Heart right ventricle (tissue), 16 donors: ENCODE results near the gene SMIM11. TPM values are rescaled to one million over a fixed set of nuclear protein-coding genes. Genes with fewer than 3 reads are reported as not detected.

Experiments
- ATAC-seq, 8 donors: fragments of 200-7000 bp; cut with Tn5 transposase; one replicate each; pipeline ENCODE4 v1.9.1; 2020; ENCODE audit warnings: mild to moderate bottlenecking in 8 of 8, moderate library complexity in 8 of 8, moderate number of reproducible peaks in 1 of 8
- DNase-seq, 2 donors: peaks; one replicate each; pipeline ENCODE4 v3.0.0-alpha.2; 2020
- H3K27ac ChIP-seq, 10 donors: fragments of 200-600 bp; sonication (generic) in 2 of 10; one replicate each; pipeline versions ENCODE4 v1.5.0 to v1.8.0; 2020 to 2022; ENCODE audit warnings: mild to moderate bottlenecking in 3 of 10
- H3K27me3 ChIP-seq, 7 donors: fragments of 200-600 bp; one replicate each; pipeline ENCODE4 v1.8.0; 2021 to 2022; ENCODE audit warnings: mild to moderate bottlenecking in 2 of 7
- H3K36me3 ChIP-seq, 9 donors: fragments of 200-600 bp; sonication (generic) in 1 of 9; one replicate each; pipeline versions ENCODE4 v1.5.0 to v1.8.0; 2020 to 2022; ENCODE audit warnings: mild to moderate bottlenecking in 2 of 9
- H3K4me1 ChIP-seq, 9 donors: fragments of 200-600 bp; sonication (generic) in 1 of 9; one replicate each; pipeline versions ENCODE4 v1.5.0 to v1.8.0; 2020 to 2022; ENCODE audit warnings: mild to moderate bottlenecking in 4 of 9
- H3K4me3 ChIP-seq, 10 donors: fragments of 200-600 bp; sonication (generic) in 2 of 10; one replicate each; pipeline versions ENCODE4 v1.5.0 to v1.8.0; 2020 to 2022; ENCODE audit warnings: mild to moderate bottlenecking in 7 of 10, moderate library complexity in 2 of 10
- H3K9me3 ChIP-seq, 11 donors: fragments of 200-600 bp in 10 of 11; sonication (generic) in 2 of 11; one replicate each; pipeline versions ENCODE4 v1.5.0 to v1.8.0; 2013 to 2022; ENCODE audit warnings: mild to moderate bottlenecking in 2 of 11, control low read depth in 1 of 11, moderate library complexity in 1 of 11
- CTCF ChIP-seq, 9 donors: fragments of 200-600 bp; sonication (generic) in 2 of 9; IDR thresholded peaks; one replicate each; pipeline versions ENCODE4 v1.5.0 to v1.8.0; 2021 to 2022; ENCODE audit warnings: antibody characterized with exemption in 9 of 9, mild to moderate bottlenecking in 5 of 9, moderate library complexity in 1 of 9
- WGBS, 2 donors: extraction: QIAGEN DNeasy Blood & Tissue Kit; methylation state at CpG; one replicate each; pipeline ENCODE4 v1.1.7; 2013; ENCODE audit warnings: inconsistent platforms in 1 of 2; 5-methylcytosine and 5-hydroxymethylcytosine counted together
- intact Hi-C, 10 donors: fragments of 100-400 bp; cut with DNase I; formaldehyde crosslinking; loops; one replicate each; pipeline versions ENCODE4 v1.11.1 to v1.14.2; 2022
- polyA plus RNA-seq, 2 donors: library from polyadenylated mRNA; stranded (reverse); fragments of 200-250 nt; gene quantifications; one replicate each; pipeline ENCODE4 v1.2.3, GENCODE V29; 2013
- total RNA-seq, 10 donors: library from RNA; stranded (reverse); fragmentation: NEBNext Ultra II Directional in 3 of 10; extraction: Animal tissue kit (Norgen Biotek cat#: 25700) in 3 of 10; gene quantifications; one replicate each; pipeline versions ENCODE4 v1.2.1 to v1.2.4, GENCODE V29; 2021 to 2023
- donor health status: Arrhythmogenic right ventricular cardiomyopathy.
- donor health status: ischemic (EF 13 %, LVEDD 7.1; RV severe dilation, severe dysfunction).
- donor health status: healthy with polysubstance abuse.
- donor health status: DM: no; HTN: yes; CAD: no.
- donor health status: DM: no; HTN: no; CAD: no.
- donor health status: ischemic (EF 25% LVEDD 6.9; RV normal size, moderate dysfunction).
- donor health status: ischemic (EF 25% LVEDD 5.7; RV mildly dilated, moderate dysfunction).
- donor health status: healthy.
- donor health status: DM: yes; HTN: yes; CAD: no.
- donor health status: Ischemic cardiomyopathy.
- donor health status: ischemic (EF 35%, LVEDD 5.7; RV mildly dilated, moderate dysfunction).
- donor health status: nonischemic (EF 11% LVEDD 7.7; RV severe dilation, severe dysfunction).
- donor health status: DM: yes; HTN: yes; CAD: no.
- donor health status: PGD.
- donor health status: ischemic (EF 29% LVEDD 5.4; RV normal size, mild dysfunction).
- donor health status: nonischemic (EF 23%, LVEDD 6.1; RV moderate dilation, normal function).

SMIM11 gene
- total and polyA plus RNA-seq, 12 donors = 0.80 to 21.4 (median 5.9) TPM

GRCh38 chr21:34337741-34338140, 37.6 kb upstream of the SMIM11 start:
- Histone ChIP-seq H3K9me3 (no peaks in the 10 kb centered on the region), H3K36me3 (no peaks in the 10 kb centered on the region), H3K4me3 (no peak overlapping the region), H3K27ac (no peak overlapping the region), H3K4me1 (peaks cover 0 to 25% (median 15%) of the 10 kb centered on the region in 9 donors), H3K27me3 (no peaks in the 10 kb centered on the region)
- ATAC-seq (peak in 5 of 8 donors; percentile 46 to 75 (median 71)), DNase-seq (no peak)
- no peak for TF ChIP-seq CTCF (IDR thresholded peaks at IDR 0.05)
- WGBS, 2 donors = 49 to 52% methylated on average over 6 of the region's 6 CpGs
- intact Hi-C loops = loop anchor here in 1 of 10 donors (10.0 kb wide), 1 partner anchor 393 kb away; no protein-coding TSS in a partner anchor

- 94 to 95% methylated on average over 8 of the region's 8 CpGs for WGBS, 2 donors
- H3K9me3 ChIP-seq = no peaks in the 10 kb centered on the region
- H3K36me3 ChIP-seq = no peaks in the 10 kb centered on the region
- intact Hi-C loops = loop anchor here in 1 of 10 donors (10.0 kb wide), 1 partner anchor 393 kb away; no protein-coding TSS in a partner anchor
- peaks cover 0 to 27% (median 15%) of the 10 kb centered on the region in 9 donors for H3K4me1 ChIP-seq
- no peak overlapping the region for H3K4me3 ChIP-seq
- H3K27me3 ChIP-seq = no peaks in the 10 kb centered on the region
- H3K27ac ChIP-seq = no peak overlapping the region
- DNase-seq (no peak), ATAC-seq (peak in 1 of 8 donors; percentile 15)
- no peak for TF ChIP-seq CTCF (IDR thresholded peaks at IDR 0.05)
Observed at GRCh38 chr21:34338226-34338625, 37.1 kb upstream of the SMIM11 start.

GRCh38 chr21:34340061-34340460, 35.2 kb upstream of the SMIM11 start:
- DNase-seq = no peak
- Histone ChIP-seq H3K27me3 (no peaks in the 10 kb centered on the region), H3K9me3 (no peaks in the 10 kb centered on the region), H3K4me3 (no peak overlapping the region), H3K27ac (no peak overlapping the region), H3K36me3 (no peaks in the 10 kb centered on the region), H3K4me1 (peaks cover 0 to 35% (median 15%) of the 10 kb centered on the region in 9 donors)
- intact Hi-C loops = loop anchor here in 1 of 10 donors (5.0 kb wide), 1 partner anchor 408 kb away; no protein-coding TSS in a partner anchor
- ATAC-seq = no peak
- TF ChIP-seq CTCF (IDR thresholded peaks at IDR 0.05) = no peak
- WGBS, 2 donors = 86 to 89% methylated on average over 3 of the region's 3 CpGs

GRCh38 chr21:34342476-34342875, 32.8 kb upstream of the SMIM11 start:
- no peak overlapping the region for H3K4me3 ChIP-seq
- intact Hi-C loops = loop anchor here in 1 of 10 donors (5.0 kb wide), 1 partner anchor 410 kb away; no protein-coding TSS in a partner anchor
- no peak for TF ChIP-seq CTCF (IDR thresholded peaks at IDR 0.05)
- no peak overlapping the region for H3K27ac ChIP-seq
- H3K27me3 ChIP-seq = no peaks in the 10 kb centered on the region
- no peaks in the 10 kb centered on the region for H3K9me3 ChIP-seq
- 82 to 85% methylated on average over 5 of the region's 5 CpGs for WGBS, 2 donors
- ATAC-seq (no peak), DNase-seq (no peak)
- peaks cover 3 to 43% (median 15%) of the 10 kb centered on the region in 9 donors for H3K4me1 ChIP-seq
- H3K36me3 ChIP-seq = no peaks in the 10 kb centered on the region
